Measurements from ENCODE around the gene OR10W1. TPM values are rescaled to one million over a fixed set of nuclear protein-coding genes. Genes with fewer than 3 reads are reported as not detected.

The OR10W1 gene
- total RNA-seq, 1 experiment from 2014 or later: not detected

DNA sequence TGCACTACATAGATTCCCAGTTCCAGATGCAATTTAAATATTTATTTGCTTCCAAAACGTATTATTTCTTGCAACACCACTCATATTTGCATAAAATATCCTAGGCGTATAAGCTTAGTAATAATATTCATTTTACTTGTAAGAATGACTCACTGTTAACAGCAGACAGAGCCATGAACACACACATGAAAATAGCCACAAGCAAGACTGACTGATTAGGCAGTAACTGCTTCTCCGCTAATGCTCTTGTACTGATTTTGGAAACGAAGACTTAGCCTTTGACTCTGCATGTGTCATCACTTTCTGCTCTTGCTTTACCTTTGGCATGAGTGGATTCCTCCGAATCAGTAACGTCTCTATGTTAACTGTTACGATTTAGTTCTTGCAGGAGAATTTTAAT, 45.3 kb downstream of the OR10W1 start:
- Histone ChIP-seq H3K9me3 (ENCODE audit: low read length) (no peaks in the 10 kb centered on the region), H3K4me1 (ENCODE audit: insufficient read depth, low read length) (peaks cover 4% of the 10 kb centered on the region; the same call in 1 of the 2 replicates), H2AFZ (ENCODE audit: low read length) (no peak overlapping the region), H3K79me2 (ENCODE audit: low read length) (no peaks in the 10 kb centered on the region), H3K4me2 (ENCODE audit: low read length) (peak overlapping the region; percentile 21; the same call in 1 of the 2 replicates), H3K4me3 (ENCODE audit: low read length) (no peak overlapping the region), H3K27ac (ENCODE audit: low read length) (no peak overlapping the region), H3K9me2 (replicated peaks; ENCODE audit: low read length) (no peaks in the 10 kb centered on the region), H3K36me3 (ENCODE audit: low read depth, low read length) (no peaks in the 10 kb centered on the region), H3K27me3 (ENCODE audit: low read length) (peaks cover 3% of the 10 kb centered on the region; the same call in 1 of the 2 replicates), H3F3A (ENCODE audit: low read length, unreplicated experiment) (no peaks in the 10 kb centered on the region), H4K20me1 (ENCODE audit: low read length) (no peaks in the 10 kb centered on the region), H3K9ac (ENCODE audit: low read length) (no peak overlapping the region)
- no TSS peak for BruUV-seq (replicated peaks)
- DNase-seq (peak; percentile 74), ATAC-seq (peak; percentile 84)
- POLR2A ChIA-PET (ENCODE audit: unreplicated experiment): no interaction called here
- CTCF ChIA-PET: no interaction called here
- intact Hi-C loops (cut with micrococcal nuclease): no loop called here
- no peak for TF ChIP-seq EZH2 (IDR thresholded peaks at IDR 0.05; ENCODE audit: low read length, unreplicated experiment)
- TF ChIP-seq, protein P1, sequence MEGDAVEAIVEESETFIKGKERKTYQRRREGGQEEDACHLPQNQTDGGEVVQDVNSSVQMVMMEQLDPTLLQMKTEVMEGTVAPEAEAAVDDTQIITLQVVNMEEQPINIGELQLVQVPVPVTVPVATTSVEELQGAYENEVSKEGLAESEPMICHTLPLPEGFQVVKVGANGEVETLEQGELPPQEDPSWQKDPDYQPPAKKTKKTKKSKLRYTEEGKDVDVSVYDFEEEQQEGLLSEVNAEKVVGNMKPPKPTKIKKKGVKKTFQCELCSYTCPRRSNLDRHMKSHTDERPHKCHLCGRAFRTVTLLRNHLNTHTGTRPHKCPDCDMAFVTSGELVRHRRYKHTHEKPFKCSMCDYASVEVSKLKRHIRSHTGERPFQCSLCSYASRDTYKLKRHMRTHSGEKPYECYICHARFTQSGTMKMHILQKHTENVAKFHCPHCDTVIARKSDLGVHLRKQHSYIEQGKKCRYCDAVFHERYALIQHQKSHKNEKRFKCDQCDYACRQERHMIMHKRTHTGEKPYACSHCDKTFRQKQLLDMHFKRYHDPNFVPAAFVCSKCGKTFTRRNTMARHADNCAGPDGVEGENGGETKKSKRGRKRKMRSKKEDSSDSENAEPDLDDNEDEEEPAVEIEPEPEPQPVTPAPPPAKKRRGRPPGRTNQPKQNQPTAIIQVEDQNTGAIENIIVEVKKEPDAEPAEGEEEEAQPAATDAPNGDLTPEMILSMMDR (conservative IDR thresholded peaks at IDR 0.05; ENCODE audit: low read depth, low read length): no peak
- TF ChIP-seq EZH2phosphoT487 (IDR thresholded peaks at IDR 0.05; ENCODE audit: borderline replicate concordance, low read length): no peak

Other genes starting within 250 kb of the OR10W1 start
- not detected in 2 replicates for gene OR9Q1, start 244.4 kb downstream of the OR10W1 start, total RNA-seq (2014; rRNA removed)
- gene OR6Q1, start 237.3 kb downstream of the OR10W1 start, total RNA-seq (2014; rRNA removed): not detected in 2 replicates
- not detected in 2 replicates for gene OR9I1, start 142.7 kb downstream of the OR10W1 start, total RNA-seq (2014; rRNA removed)
- not detected in 2 replicates for gene OR9Q2, start 79.2 kb downstream of the OR10W1 start, total RNA-seq (2014; rRNA removed)
- gene OR1S2, start 64.1 kb downstream of the OR10W1 start, total RNA-seq (2014; rRNA removed): not detected in 2 replicates
- not detected in 2 replicates for gene OR1S1, start 55.5 kb downstream of the OR10W1 start, total RNA-seq (2014; rRNA removed)
- not detected in 2 replicates for gene OR10Q1, start 39.3 kb downstream of the OR10W1 start, total RNA-seq (2014; rRNA removed)
- not detected in 2 replicates for gene OR5B17, start 90.8 kb upstream of the OR10W1 start, total RNA-seq (2014; rRNA removed)
- not detected in 2 replicates for gene OR5B3, start 138.6 kb upstream of the OR10W1 start, total RNA-seq (2014; rRNA removed)
- not detected in 2 replicates for gene OR5B2, start 159.9 kb upstream of the OR10W1 start, total RNA-seq (2014; rRNA removed)
- not detected in 2 replicates for gene OR5B12, start 174.0 kb upstream of the OR10W1 start, total RNA-seq (2014; rRNA removed)
- not detected in 2 replicates for gene OR5B21, start 239.8 kb upstream of the OR10W1 start, total RNA-seq (2014; rRNA removed)